IMR-90 (cell line): Measurements from ENCODE around the gene PELI1. TPM values are rescaled to one million over a fixed set of nuclear protein-coding genes. Genes with fewer than 3 reads are reported as not detected.
"Not testable (repeated sequence)": the region's sequence is repeated elsewhere in the genome, so short reads cannot be mapped to it uniquely, and the experiment has no call there.

ENCODE experiments used
- ATAC-seq: fragments of 200-7000 bp; cut with Tn5 transposase; 2 replicates; pipeline ENCODE4 v1.9.1; 2020; ENCODE audit warnings: low read depth, mild to moderate bottlenecking, moderate library complexity
- BruUV-seq: library from RNA; stranded (reverse); fragments of 400-500 nt; replicated peaks from 2 replicates; lab custom pipeline; 2021; lab: Mats Ljungman, UMichigan
- CTCF ChIA-PET: fragments of 300-600 bp; formaldehyde crosslinking; extraction: SDS; loops from one replicate; lab custom pipeline; 2021; ENCODE audit warnings: antibody characterized with exemption; lab: Yijun Ruan, JAX
- POLR2A ChIA-PET: fragments of 300-600 bp; sonication (Branson Sonifier 250); formaldehyde crosslinking; loops from one replicate; lab custom pipeline; 2022; ENCODE audit warnings: antibody characterized with exemption; ENCODE audit not compliant: unreplicated experiment; lab: Charles Lee
- DNase-seq: peaks from one replicate; pipeline ENCODE4 v3.0.0; 2013
- H2AFZ ChIP-seq: replicated peaks from 2 replicates; pipeline ENCODE3; 2013; ENCODE audit warnings: low read length, mild to moderate bottlenecking; ENCODE audit not compliant: poor library complexity
- H2AK5ac ChIP-seq: 2 replicates; pipeline ENCODE4 v1.6.1; 2013; ENCODE audit warnings: low read depth, low read length, inconsistent platforms
- H2AK9ac ChIP-seq: replicated peaks from 2 replicates; pipeline ENCODE3; 2013; ENCODE audit warnings: mild to moderate bottlenecking, low read depth, low read length, moderate library complexity; ENCODE audit not compliant: poor library complexity
- H2BK120ac ChIP-seq: 2 replicates; pipeline ENCODE4 v1.6.1; 2013; ENCODE audit warnings: low read depth, low read length, inconsistent platforms
- H2BK15ac ChIP-seq: 3 replicates; pipeline ENCODE4 v1.6.1; 2013; ENCODE audit warnings: low read depth, low read length, inconsistent platforms
- H2BK20ac ChIP-seq: 2 replicates; pipeline ENCODE4 v1.6.1; 2013; ENCODE audit warnings: low read depth, mild to moderate bottlenecking, inconsistent platforms, low read length, moderate library complexity
- H2BK5ac ChIP-seq: 2 replicates; pipeline ENCODE4 v1.6.1; 2013; ENCODE audit warnings: mild to moderate bottlenecking, low read depth, low read length, inconsistent platforms; ENCODE audit not compliant: poor library complexity, severe bottlenecking
- H3K14ac ChIP-seq: replicated peaks from 2 replicates; pipeline ENCODE4 v1.6.1; 2013; ENCODE audit warnings: low read depth, low read length, inconsistent platforms
- H3K18ac ChIP-seq: 2 replicates; pipeline ENCODE4 v1.6.1; 2013; ENCODE audit warnings: low read depth, low read length, control low read depth
- H3K23ac ChIP-seq: 2 replicates; pipeline ENCODE4 v1.6.1; 2013; ENCODE audit warnings: low read depth, low read length, inconsistent platforms
- H3K27ac ChIP-seq: 2 replicates; pipeline ENCODE4 v1.5.1; 2013; ENCODE audit warnings: mild to moderate bottlenecking, control low read depth, low read length; ENCODE audit not compliant: insufficient read depth
- H3K27me3 ChIP-seq: 2 replicates; pipeline ENCODE4 v1.6.1; 2013; ENCODE audit warnings: low read length; ENCODE audit not compliant: control insufficient read depth, insufficient read depth
- H3K36me3 ChIP-seq: 2 replicates; pipeline ENCODE4 v1.6.1; 2013; ENCODE audit warnings: low read length, mixed read lengths; ENCODE audit not compliant: control insufficient read depth, insufficient read depth
- H3K4ac ChIP-seq: 2 replicates; pipeline ENCODE4 v1.6.1; 2013; ENCODE audit warnings: low read depth, low read length, inconsistent platforms
- H3K4me1 ChIP-seq: 2 replicates; pipeline ENCODE4 v1.6.1; 2013; ENCODE audit warnings: low read length, mixed read lengths; ENCODE audit not compliant: control insufficient read depth, insufficient read depth
- H3K4me2 ChIP-seq: 2 replicates; pipeline ENCODE4 v1.6.1; 2013; ENCODE audit warnings: low read depth, mild to moderate bottlenecking, control low read depth, low read length, moderate library complexity
- H3K4me3 ChIP-seq: 2 replicates; pipeline ENCODE4 v1.5.1; 2013; ENCODE audit warnings: low read depth, mild to moderate bottlenecking, control low read depth, low read length, moderate library complexity; ENCODE audit not compliant: insufficient read depth
- H3K56ac ChIP-seq: 2 replicates; pipeline ENCODE4 v1.6.1; 2013; ENCODE audit warnings: low read length, inconsistent platforms; ENCODE audit not compliant: insufficient read depth; ENCODE audit errors: extremely low read depth
- H3K79me1 ChIP-seq, 2 experiments: 2 replicates each; pipeline ENCODE4 v1.6.1; 2013; ENCODE audit warnings: low read length in 2 of 2, inconsistent platforms in 1 of 2, low read depth in 1 of 2
- H3K9ac ChIP-seq: 2 replicates; pipeline ENCODE4 v1.6.1; 2013; ENCODE audit warnings: low read depth, low read length, control low read depth
- H3K9me1 ChIP-seq: 2 replicates; pipeline ENCODE4 v1.6.1; 2013; ENCODE audit warnings: low read length, inconsistent platforms; ENCODE audit not compliant: insufficient read depth
- H3K9me3 ChIP-seq: 2 replicates; pipeline ENCODE4 v1.6.1; 2013; ENCODE audit warnings: low read length; ENCODE audit not compliant: control insufficient read depth, insufficient read depth
- H4K20me1 ChIP-seq: 2 replicates; pipeline ENCODE4 v1.6.1; 2013; ENCODE audit warnings: low read length, inconsistent platforms; ENCODE audit not compliant: insufficient read depth
- H4K5ac ChIP-seq: 2 replicates; pipeline ENCODE4 v1.6.1; 2013; ENCODE audit warnings: mild to moderate bottlenecking, low read depth, low read length, control low read depth
- H4K8ac ChIP-seq, 2 experiments: 2 replicates each; pipeline ENCODE4 v1.6.1; 2013; ENCODE audit warnings: low read depth in 2 of 2, low read length in 2 of 2, control low read depth in 1 of 2, inconsistent platforms in 1 of 2
- H4K91ac ChIP-seq: 2 replicates; pipeline ENCODE4 v1.6.1; 2013; ENCODE audit warnings: low read depth, low read length, inconsistent platforms; ENCODE audit not compliant: insufficient read depth
- WGBS, 2 experiments: methylation state at CpG; one replicate each; pipeline versions ENCODE4 v1.1.5 to v1.1.7; 2013; ENCODE audit warnings: missing lambda C conversion rate in 2 of 2; ENCODE audit not compliant: insufficient read length in 1 of 2; ENCODE audit errors: extremely low coverage in 2 of 2; 5-methylcytosine and 5-hydroxymethylcytosine counted together
- dilution Hi-C: fragments of 300-500 bp; cut with HindIII; formaldehyde crosslinking; loops from one replicate; pipeline ENCODE4 v1.14.3; 2018; ENCODE audit warnings: low sequenced_read_pairs; ENCODE audit not compliant: unreplicated experiment
- in situ Hi-C: fragments of 300-500 bp; cut with MboI; formaldehyde crosslinking; loops from 3 replicates; pipeline ENCODE4 v1.14.3; 2019; ENCODE audit warnings: low sequenced_read_pairs, inconsistent platforms, mixed read lengths
- intact Hi-C: fragments of 100-400 bp; cut with micrococcal nuclease; formaldehyde crosslinking; loops from 2 replicates; pipeline ENCODE4 v1.10.0; 2022
- polyA plus RNA-seq, 3 experiments: library from polyadenylated mRNA; depleted of rRNA; stranded (reverse); fragments of >200 nt; gene quantifications; 2 replicates each; pipeline ENCODE4 v1.2.3, GENCODE V29; 2012; ENCODE audit warnings: low replicate concordance in 1 of 3
- total RNA-seq: library from RNA; depleted of rRNA; stranded (reverse); fragments of >200 nt; gene quantifications from 2 replicates; pipeline ENCODE4 v1.2.3, GENCODE V29; 2012

The PELI1 gene
- total and polyA plus RNA-seq, 2 of the 4 experiments (the other 2 are of a cell fraction), result 2.2 to 2.5 TPM

DNA sequence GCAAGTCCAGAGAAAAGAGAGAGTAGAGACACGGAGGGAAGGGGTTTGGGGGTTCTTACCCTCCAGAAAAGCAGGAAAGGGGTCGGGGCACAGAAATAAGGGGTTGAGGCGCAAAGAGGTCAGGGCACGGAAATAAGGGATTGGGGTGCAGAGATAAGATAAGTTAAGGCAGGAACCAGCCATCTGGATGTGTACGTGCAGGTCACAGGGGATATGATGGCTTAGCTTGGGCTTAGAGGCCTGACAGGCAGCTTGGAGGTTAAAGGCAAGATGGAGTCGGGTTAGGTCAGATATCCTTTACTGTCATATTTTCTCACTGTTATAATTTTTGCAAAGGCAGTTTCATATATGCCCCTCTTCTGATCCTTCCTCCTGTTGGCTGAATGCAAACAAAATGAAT is 64.5 kb downstream of the PELI1 start:
- H2AK5ac ChIP-seq, DNase-seq, H3K9me1 ChIP-seq, H3K27me3 ChIP-seq, BruUV-seq, dilution Hi-C loops, H3K79me1 ChIP-seq, H2BK20ac ChIP-seq, H4K5ac ChIP-seq, H3K18ac ChIP-seq, H3K23ac ChIP-seq, H3K4me1 ChIP-seq, in situ Hi-C loops, H3K4me2 ChIP-seq, intact Hi-C loops, POLR2A ChIA-PET, H2AK9ac ChIP-seq, H2BK120ac ChIP-seq, ATAC-seq, H3K4me3 ChIP-seq, H3K9ac ChIP-seq, H4K8ac ChIP-seq, H3K9me3 ChIP-seq, H2BK15ac ChIP-seq, H2BK5ac ChIP-seq, H3K14ac ChIP-seq, H3K36me3 ChIP-seq, H4K20me1 ChIP-seq, H3K4ac ChIP-seq, H2AFZ ChIP-seq, H4K91ac ChIP-seq, H3K56ac ChIP-seq, H3K27ac ChIP-seq: not testable (repeated sequence)
- WGBS, 2 experiments, result 81% methylated on average over 4 of the region's 6 CpGs; no CpG with 5 or more reads in 1 of the 2 experiments
- CTCF ChIA-PET, result interaction anchor here (0.7 kb wide), 1 partner anchor 444 kb away, joined by 4 read pairs; the partner anchor contains the start of gene AFTPH

DNA sequence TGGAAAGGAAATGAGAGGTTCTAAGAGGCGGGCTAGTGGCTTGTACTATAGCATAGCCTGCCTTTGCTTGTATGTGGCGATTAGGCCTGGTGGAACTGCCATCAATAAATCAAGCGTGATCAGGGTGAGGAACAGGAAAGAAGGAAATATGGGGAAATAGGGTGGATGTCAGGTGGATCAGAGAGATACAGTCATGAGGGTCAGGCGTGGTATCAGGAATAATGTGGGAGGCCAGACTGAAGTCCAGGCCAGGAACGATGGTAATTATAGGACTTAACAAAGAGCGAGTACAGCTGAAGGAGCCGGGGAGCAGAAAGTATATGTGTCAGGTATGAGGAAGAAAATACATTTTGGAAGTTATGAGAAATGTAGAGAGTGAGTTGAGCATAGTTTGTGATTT is 67.4 kb downstream of the PELI1 start:
- dilution Hi-C loops, result not testable (repeated sequence)

More for the DNA sequence above, 67.4 kb downstream of the PELI1 start:
- H3K23ac ChIP-seq, H4K91ac ChIP-seq, H3K4me3 ChIP-seq, H2BK120ac ChIP-seq, DNase-seq, H2AK5ac ChIP-seq, intact Hi-C loops, H2AFZ ChIP-seq, H4K8ac ChIP-seq, in situ Hi-C loops, ATAC-seq, H2BK15ac ChIP-seq, H3K14ac ChIP-seq, POLR2A ChIA-PET, H3K9me1 ChIP-seq, H3K9ac ChIP-seq, H3K9me3 ChIP-seq, CTCF ChIA-PET, H3K4me1 ChIP-seq, H3K4ac ChIP-seq, H4K5ac ChIP-seq, H3K27me3 ChIP-seq, H2AK9ac ChIP-seq, BruUV-seq, H3K27ac ChIP-seq, H3K36me3 ChIP-seq, H3K4me2 ChIP-seq, H4K20me1 ChIP-seq, H2BK5ac ChIP-seq, H3K79me1 ChIP-seq, H3K56ac ChIP-seq, H2BK20ac ChIP-seq, H3K18ac ChIP-seq: not testable (repeated sequence)
- WGBS, 2 experiments, result 96% methylated on average over 5 of the region's 7 CpGs; no CpG with 5 or more reads in 1 of the 2 experiments
